GM23338 (cell line): ENCODE measurements around the gene SAMHD1. TPM values are rescaled to one million over a fixed set of nuclear protein-coding genes. Genes with fewer than 3 reads are reported as not detected.

Experiments used
- ATAC-seq: fragments of 200-7000 bp; cut with Tn5 transposase; 3 replicates; pipeline ENCODE4 v1.9.1; 2020
- DNase-seq: peaks from one replicate; pipeline ENCODE4 v3.0.0-alpha.2; 2015; ENCODE audit warnings: low spot score
- H2AFZ ChIP-seq: fragments of 200-600 bp; sonication (generic); 2 replicates; pipeline ENCODE4 v1.8.0; 2016; ENCODE audit warnings: antibody characterized with exemption, mild to moderate bottlenecking, moderate library complexity
- H3F3A ChIP-seq: fragments of 200-600 bp; sonication (generic); replicated peaks from 2 replicates; pipeline ENCODE4 v1.8.0; 2017; ENCODE audit warnings: antibody characterized with exemption, mixed run types, low read depth
- H3K27ac ChIP-seq: fragments of 200-600 bp; sonication (generic); 2 replicates; pipeline ENCODE4 v1.6.1; 2016; ENCODE audit warnings: low read depth
- H3K27me3 ChIP-seq: fragments of 200-600 bp; sonication (generic); 2 replicates; pipeline ENCODE4 v1.8.0; 2016; ENCODE audit warnings: mild to moderate bottlenecking, mixed run types, moderate library complexity; ENCODE audit not compliant: insufficient read depth
- H3K36me3 ChIP-seq: fragments of 200-600 bp; sonication (generic); 2 replicates; pipeline ENCODE4 v1.8.0; 2016; ENCODE audit warnings: mild to moderate bottlenecking; ENCODE audit not compliant: insufficient read depth
- H3K4me1 ChIP-seq: fragments of 200-600 bp; sonication (generic); 2 replicates; pipeline ENCODE4 v1.8.0; 2016; ENCODE audit warnings: mild to moderate bottlenecking, moderate library complexity; ENCODE audit not compliant: insufficient read depth
- H3K4me2 ChIP-seq: fragments of 200-600 bp; sonication (generic); 2 replicates; pipeline ENCODE4 v1.7.1; 2017; ENCODE audit warnings: mixed run types
- H3K4me3 ChIP-seq: fragments of 200-600 bp; sonication (generic); 2 replicates; pipeline ENCODE4 v1.6.1; 2016; ENCODE audit warnings: mixed run types
- H3K79me2 ChIP-seq: fragments of 200-600 bp; sonication (generic); replicated peaks from 2 replicates; pipeline ENCODE4 v1.8.0; 2017; ENCODE audit warnings: mild to moderate bottlenecking; ENCODE audit not compliant: insufficient read depth
- H3K9me2 ChIP-seq: fragments of 200-600 bp; sonication (generic); 2 replicates; pipeline ENCODE4 v1.8.0; 2017; ENCODE audit not compliant: insufficient read depth
- H4K20me1 ChIP-seq: fragments of 200-600 bp; sonication (generic); replicated peaks from 2 replicates; pipeline ENCODE4 v1.8.0; 2017; ENCODE audit warnings: mild to moderate bottlenecking; ENCODE audit not compliant: insufficient read depth
- H3K27ac Mint-ChIP-seq: 2 replicates; pipeline ENCODE4 v1.8.0; 2020; ENCODE audit warnings: inconsistent platforms, mild to moderate bottlenecking, moderate library complexity, mixed read lengths
- H3K27me3 Mint-ChIP-seq: 3 replicates; pipeline ENCODE4 v1.8.0; 2022; ENCODE audit warnings: low read depth, mild to moderate bottlenecking, moderate library complexity, mixed read lengths, inconsistent platforms; ENCODE audit not compliant: insufficient read depth, poor library complexity
- H3K36me3 Mint-ChIP-seq: 3 replicates; pipeline ENCODE4 v1.8.0; 2021; ENCODE audit warnings: low read depth, mild to moderate bottlenecking, inconsistent platforms, moderate library complexity, mixed read lengths
- H3K4me1 Mint-ChIP-seq: 3 replicates; pipeline ENCODE4 v1.8.0; 2020; ENCODE audit warnings: mild to moderate bottlenecking, inconsistent platforms, mixed read lengths
- H3K4me3 Mint-ChIP-seq: 3 replicates; pipeline ENCODE4 v1.8.0; 2021; ENCODE audit warnings: moderate library complexity, mild to moderate bottlenecking, inconsistent platforms, mixed read lengths
- H3K9me3 Mint-ChIP-seq: 3 replicates; pipeline ENCODE4 v1.8.0; 2020; ENCODE audit warnings: moderate library complexity, mild to moderate bottlenecking, inconsistent platforms, mixed read lengths
- CREB1 ChIP-seq: fragments of 250-450 bp; sonication (Bioruptor Pico); IDR thresholded peaks from 2 replicates; pipeline ENCODE4 v1.5.0; 2020; ENCODE audit warnings: low read depth, mild to moderate bottlenecking, moderate library complexity
- CTCF ChIP-seq, 2 experiments: fragments of 200-600 bp in 1 of 2; sonication (generic) in 1 of 2; conservative IDR thresholded peaks; 2 replicates each; pipeline versions ENCODE4 v1.5.1 to v1.6.1; 2016 to 2017; ENCODE audit warnings: antibody characterized with exemption in 2 of 2, low read depth in 2 of 2, mild to moderate bottlenecking in 2 of 2, moderate library complexity in 1 of 2
- ETS1 ChIP-seq: IDR thresholded peaks from 2 replicates; pipeline ENCODE4 v1.6.1; 2016; ENCODE audit warnings: antibody characterized with exemption
- EZH2 ChIP-seq: fragments of 200-600 bp; sonication (generic); IDR thresholded peaks from one replicate; pipeline ENCODE4 v1.8.0; 2017; ENCODE audit warnings: antibody characterized with exemption, mild to moderate bottlenecking, low read depth; ENCODE audit not compliant: unreplicated experiment
- EZH2phosphoT487 ChIP-seq: fragments of 200-600 bp; sonication (generic); IDR thresholded peaks from one replicate; pipeline ENCODE4 v1.8.1; 2018; ENCODE audit warnings: antibody characterized with exemption; ENCODE audit not compliant: unreplicated experiment
- JUNB ChIP-seq: IDR thresholded peaks from one replicate; pipeline ENCODE4 v1.6.1; 2016; ENCODE audit warnings: antibody characterized with exemption; ENCODE audit not compliant: unreplicated experiment
- NANOG ChIP-seq: IDR thresholded peaks from 2 replicates; pipeline ENCODE4 v1.6.1; 2016; ENCODE audit warnings: antibody characterized with exemption, borderline replicate concordance
- POLR2AphosphoS5 ChIP-seq: IDR thresholded peaks from 2 replicates; pipeline ENCODE4 v1.6.1; 2016; ENCODE audit warnings: antibody characterized with exemption, low read depth
- REST ChIP-seq: IDR thresholded peaks from one replicate; pipeline ENCODE4 v1.6.1; 2018; ENCODE audit warnings: antibody characterized with exemption; ENCODE audit not compliant: unreplicated experiment
- STAT1 ChIP-seq: IDR thresholded peaks from one replicate; pipeline ENCODE4 v1.6.1; 2016; ENCODE audit warnings: antibody characterized with exemption; ENCODE audit not compliant: unreplicated experiment
- ZNF114 ChIP-seq: fragments of 250-450 bp; sonication (Bioruptor Pico); IDR thresholded peaks from 2 replicates; pipeline ENCODE4 v1.5.0; 2020; ENCODE audit warnings: mild to moderate bottlenecking, moderate library complexity
- ZNF331 ChIP-seq: fragments of 250-450 bp; sonication (Bioruptor Pico); IDR thresholded peaks from 2 replicates; pipeline ENCODE4 v1.5.0; 2020; ENCODE audit warnings: low read depth, mild to moderate bottlenecking, moderate library complexity
- ZNF462 ChIP-seq: fragments of 250-450 bp; sonication (Bioruptor Pico); IDR thresholded peaks from 2 replicates; pipeline ENCODE4 v1.5.0; 2020; ENCODE audit warnings: mild to moderate bottlenecking, moderate library complexity
- polyA plus RNA-seq: library from polyadenylated mRNA; unstranded; fragments of >200 nt; fragmentation: Nextera tagmentation; extraction: Ambion mirVana; gene quantifications from 2 replicates; pipeline ENCODE4 v1.2.1, GENCODE V29; 2016
- total RNA-seq: library from RNA; depleted of rRNA; stranded (reverse); fragments of >200 nt; shearing (Covaris generic); gene quantifications from 2 replicates; pipeline ENCODE4 v1.2.3, GENCODE V29; 2014

Gene SAMHD1
- total and polyA plus RNA-seq, 2 experiments from 2014 or later = 21.9 to 45.4 TPM

GRCh38 chr20:36847710-36848040, 103.8 kb downstream of the SAMHD1 start:
- Mint-ChIP-seq H3K27me3 (peaks cover 12% of the 10 kb centered on the region), H3K9me3 (peaks cover 14% of the 10 kb centered on the region), H3K4me1 (peaks cover 15% of the 10 kb centered on the region), H3K4me3 (no peak overlapping the region), H3K36me3 (peaks cover 18% of the 10 kb centered on the region), H3K27ac (no peak overlapping the region)
- Histone ChIP-seq H3K9me2 (no peaks in the 10 kb centered on the region), H3K4me3 (no peak overlapping the region), H3K27me3 (no peaks in the 10 kb centered on the region), H3K4me2 (no peak overlapping the region), H3F3A (0 out of 2 replicates have a peak, but pooled peaks cover 4% of the 10 kb centered on the region), H4K20me1 (no peaks in the 10 kb centered on the region; the same call in 1 of the 2 replicates), H2AFZ (no peak overlapping the region), H3K79me2 (peaks cover 17% of the 10 kb centered on the region), H3K36me3 (0 out of 2 replicates have a peak, but pooled peaks cover 3% of the 10 kb centered on the region), H3K4me1 (peaks cover 4% of the 10 kb centered on the region; the same call in 1 of the 2 replicates), H3K27ac (no peak overlapping the region)
- no peak for TF ChIP-seq CREB1 (CRISPR knock-in tag)
- no peak for TF ChIP-seq ZNF331
- no peak for TF ChIP-seq POLR2AphosphoS5
- no peak for TF ChIP-seq JUNB
- no peak for TF ChIP-seq NANOG
- no peak for TF ChIP-seq ETS1
- no peak for TF ChIP-seq REST
- no peak for TF ChIP-seq ZNF462 (CRISPR knock-in tag)
- no peak for TF ChIP-seq CTCF (conservative IDR thresholded peaks at IDR 0.05; ENCODE audit: low read depth in 2 of 2)
- TF ChIP-seq EZH2 = no peak
- no peak for TF ChIP-seq ZNF114 (CRISPR knock-in tag)
- no peak for TF ChIP-seq EZH2phosphoT487
- TF ChIP-seq STAT1 = no peak
- ATAC-seq (no peak), DNase-seq (no peak)
